Small intestine (tissue), 7 donors: Measurements from ENCODE around the gene NAA30. TPM values are rescaled to one million over a fixed set of nuclear protein-coding genes. Genes with fewer than 3 reads are reported as not detected.

Experiments used
- DNase-seq, 2 donors: peaks; one replicate each; pipeline versions ENCODE4 v3.0.0 to v3.0.0-alpha.2; 2013
- FAIRE-seq: peaks from 2 replicates; lab custom pipeline; 2012; peaks lifted over from hg19 to GRCh38; lab: Jason Lieb, UNC
- H3K27ac ChIP-seq, 3 donors: one replicate each; pipeline ENCODE4 v1.5.1; 2013; ENCODE audit warnings: low read length in 2 of 3, mild to moderate bottlenecking in 2 of 3, control low read depth in 1 of 3, inconsistent platforms in 1 of 3, low read depth in 1 of 3, moderate library complexity in 1 of 3
- H3K27me3 ChIP-seq, 3 donors: one replicate each; pipeline ENCODE4 v1.6.1; 2013; ENCODE audit warnings: low read length in 3 of 3, inconsistent platforms in 1 of 3; ENCODE audit not compliant: control insufficient read depth in 3 of 3, insufficient read depth in 3 of 3
- H3K36me3 ChIP-seq, 3 donors: one replicate each; pipeline ENCODE4 v1.6.1; 2013; ENCODE audit warnings: low read length in 3 of 3, inconsistent platforms in 1 of 3, low read depth in 1 of 3, mild to moderate bottlenecking in 1 of 3, moderate library complexity in 1 of 3; ENCODE audit not compliant: control insufficient read depth in 3 of 3, insufficient read depth in 2 of 3
- H3K4me1 ChIP-seq, 3 donors: one replicate each; pipeline ENCODE4 v1.6.1; 2013; ENCODE audit warnings: low read length in 2 of 3, inconsistent platforms in 1 of 3, low read depth in 1 of 3, mild to moderate bottlenecking in 1 of 3, moderate library complexity in 1 of 3; ENCODE audit not compliant: control insufficient read depth in 3 of 3, insufficient read depth in 2 of 3
- H3K4me3 ChIP-seq, 3 donors: one replicate each; pipeline ENCODE4 v1.5.1; 2013; ENCODE audit warnings: low read length in 3 of 3, control low read depth in 1 of 3, inconsistent platforms in 1 of 3, low read depth in 1 of 3, mild to moderate bottlenecking in 1 of 3, moderate library complexity in 1 of 3
- H3K9me3 ChIP-seq, 2 donors: one replicate each; pipeline ENCODE4 v1.6.1; 2013; ENCODE audit warnings: low read depth in 1 of 2, low read length in 1 of 2; ENCODE audit not compliant: control insufficient read depth in 2 of 2, insufficient read depth in 1 of 2
- WGBS, 3 donors: extraction: QIAGEN DNeasy Blood & Tissue Kit; methylation state at CpG; one replicate each; pipeline ENCODE4 v1.1.7; 2013; 5-methylcytosine and 5-hydroxymethylcytosine counted together
- polyA plus RNA-seq, 4 donors: library from polyadenylated mRNA; stranded (reverse) in 3 of 4; unstranded in 1 of 4; fragments of 200-250 nt in 3 of 4; fragments of 120-200 nt in 1 of 4; gene quantifications; one replicate each; pipeline versions ENCODE4 v1.2.1 to v1.2.3, GENCODE V29; 2013
- donor health status: healthy with polysubstance abuse.
- donor health status: control.
- donor health status: control.
- donor health status: Bipolar disorder and iron deficiency.
- donor health status: healthy.

NAA30 gene
- polyA plus RNA-seq, 4 donors, result 3.8 to 25.4 (median 6.0) TPM

DNA sequence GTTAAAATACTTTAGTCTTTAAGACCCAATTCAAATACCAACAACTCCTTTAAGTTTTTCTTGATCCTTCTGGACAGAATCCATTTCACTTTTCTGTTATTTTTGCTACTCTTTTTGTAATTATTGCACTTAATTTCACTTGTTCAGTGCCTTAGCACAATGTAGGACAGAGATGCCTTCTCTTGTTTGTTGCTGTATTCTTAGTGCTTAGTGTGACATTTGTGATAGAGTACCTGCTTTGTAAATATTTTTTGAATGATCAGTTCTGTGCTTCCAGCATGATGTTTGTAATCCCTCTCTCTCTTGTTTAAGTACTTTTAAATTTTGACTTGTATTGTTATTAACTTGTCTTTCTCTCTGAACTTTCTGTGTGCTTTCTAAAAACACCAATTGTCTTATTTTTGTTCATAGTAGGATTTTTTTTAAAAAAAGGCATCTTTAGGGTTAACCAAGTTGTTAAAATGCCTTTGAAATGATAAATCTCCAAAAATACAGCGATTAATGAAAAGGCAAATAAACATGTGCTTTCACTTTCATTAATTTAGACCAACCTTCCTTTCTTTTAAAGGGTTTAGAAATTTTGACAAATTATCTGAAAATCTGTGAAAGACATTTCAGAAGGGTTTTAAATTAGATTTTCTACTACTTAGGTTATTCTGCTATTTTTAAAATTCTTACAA is 11.9 kb downstream of the NAA30 start:
- no peaks in the 10 kb centered on the region for H3K9me3 ChIP-seq
- WGBS, 3 donors, result 32 to 37% (median 35%) methylated on average over 1 of the region's 1 CpG
- FAIRE-seq (no peak), DNase-seq (no peak)
- H3K27ac ChIP-seq, result no peak overlapping the region
- no peaks in the 10 kb centered on the region for H3K4me1 ChIP-seq
- H3K4me3 ChIP-seq, result no peak overlapping the region
- no peaks in the 10 kb centered on the region for H3K27me3 ChIP-seq
- H3K36me3 ChIP-seq, result peaks cover 2 to 30% (median 3%) of the 10 kb centered on the region in 3 donors

DNA sequence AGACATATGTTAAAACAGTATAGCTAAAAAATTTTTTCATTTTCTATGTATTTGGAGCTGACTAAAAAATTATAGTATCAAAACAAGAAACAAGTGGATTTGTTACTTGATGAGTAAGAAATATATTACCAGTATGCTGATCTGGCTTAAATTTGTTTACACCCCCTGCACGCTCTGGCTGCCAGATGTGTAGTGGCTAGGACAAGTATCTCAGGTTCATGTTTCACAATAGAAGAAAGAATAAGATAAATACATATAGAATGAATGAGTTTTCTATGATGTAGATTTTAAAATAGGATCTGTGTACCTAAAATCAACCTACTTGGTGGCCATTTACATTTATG is 13.1 kb downstream of the NAA30 start:
- Histone ChIP-seq H3K4me1 (no peaks in the 10 kb centered on the region), H3K27me3 (no peaks in the 10 kb centered on the region), H3K27ac (no peak overlapping the region), H3K4me3 (no peak overlapping the region), H3K36me3 (peaks cover 2 to 22% (median 3%) of the 10 kb centered on the region in 3 donors), H3K9me3 (no peaks in the 10 kb centered on the region)
- 83 to 100% (median 96%) methylated on average over 1 of the region's 1 CpG for WGBS, 3 donors
- FAIRE-seq, result no peak
- no peak for DNase-seq

DNA sequence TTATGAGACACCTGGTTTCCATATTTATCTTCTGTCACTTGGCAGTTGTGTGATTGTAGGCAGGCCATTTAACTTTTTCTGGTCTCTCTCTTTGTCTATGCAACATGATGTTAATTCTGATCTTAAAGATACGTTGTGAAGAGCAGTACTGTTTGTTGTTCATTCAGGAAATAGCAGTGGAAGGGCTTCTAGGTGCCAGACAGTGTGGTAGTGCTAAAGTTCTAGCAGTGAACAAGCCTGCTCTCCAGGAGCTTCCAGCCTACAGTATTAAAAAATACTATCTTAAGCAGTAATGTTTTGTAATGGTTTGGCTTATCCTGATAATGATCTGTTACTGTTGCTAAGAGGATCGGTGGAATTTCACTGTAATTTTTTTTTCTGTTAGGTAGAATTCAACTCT is 15.2 kb downstream of the NAA30 start:
- Histone ChIP-seq H3K27me3 (no peaks in the 10 kb centered on the region), H3K36me3 (peaks cover 2 to 17% (median 3%) of the 10 kb centered on the region in 3 donors), H3K27ac (no peak overlapping the region), H3K9me3 (no peaks in the 10 kb centered on the region), H3K4me3 (no peak overlapping the region), H3K4me1 (no peaks in the 10 kb centered on the region)
- no peak for DNase-seq
- 85 to 91% (median 88%) methylated on average over 2 of the region's 2 CpGs for WGBS, 3 donors
- FAIRE-seq, result no peak

DNA sequence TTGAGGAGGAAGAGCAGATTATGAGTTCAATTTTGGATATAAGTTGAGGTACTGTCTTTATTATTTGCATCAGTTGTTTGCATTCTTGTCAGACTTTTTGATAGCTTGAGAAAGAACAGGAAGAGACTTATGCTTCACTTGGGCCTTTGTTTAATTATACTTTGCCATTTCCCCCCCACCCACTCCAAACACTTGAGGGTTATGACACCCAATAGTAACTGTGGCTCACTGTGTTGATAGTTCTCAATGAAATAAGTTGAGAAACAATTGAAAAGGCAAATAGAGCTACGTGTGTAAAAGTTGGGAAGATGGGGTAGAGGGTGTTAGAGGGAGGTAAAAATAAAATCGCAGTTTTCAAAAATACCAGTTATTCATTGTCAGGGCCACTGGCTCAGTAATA is 17.7 kb downstream of the NAA30 start:
- WGBS, 3 donors, result 91 to 95% (median 93%) methylated on average over 2 of the region's 2 CpGs
- no peak for FAIRE-seq

DNA sequence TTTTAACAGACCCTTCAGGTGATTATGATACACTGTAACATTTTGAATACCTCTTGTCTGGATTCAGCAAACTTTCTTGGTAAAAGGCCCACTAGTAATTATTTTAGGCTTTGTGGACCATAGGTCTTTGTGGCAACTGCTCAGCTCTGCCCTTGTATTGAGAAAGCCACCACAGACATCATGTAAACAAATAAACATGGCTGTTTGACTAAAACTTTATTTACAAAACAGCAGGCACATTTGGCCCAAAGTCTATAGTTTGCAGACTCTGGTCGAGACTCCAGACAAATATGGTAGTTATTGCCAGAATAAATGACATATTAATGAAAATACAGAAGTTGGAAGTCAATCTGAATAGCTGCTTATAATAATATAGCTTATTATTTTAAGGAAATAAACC is 18.2 kb downstream of the NAA30 start:
- Histone ChIP-seq H3K27me3 (no peaks in the 10 kb centered on the region), H3K4me3 (no peak overlapping the region), H3K36me3 (peaks cover 2 to 11% (median 3%) of the 10 kb centered on the region in 3 donors), H3K27ac (no peak overlapping the region), H3K9me3 (no peaks in the 10 kb centered on the region), H3K4me1 (no peaks in the 10 kb centered on the region)
- FAIRE-seq (no peak), DNase-seq (no peak)
- 75 to 93% (median 88%) methylated on average over 1 of the region's 1 CpG for WGBS, 3 donors

More for the DNA sequence above, 17.7 kb downstream of the NAA30 start:
- Histone ChIP-seq H3K36me3 (peaks cover 2 to 11% (median 3%) of the 10 kb centered on the region in 3 donors), H3K27me3 (no peaks in the 10 kb centered on the region), H3K9me3 (no peaks in the 10 kb centered on the region), H3K27ac (no peak overlapping the region), H3K4me1 (no peaks in the 10 kb centered on the region), H3K4me3 (no peak overlapping the region)
- DNase-seq, result no peak

DNA sequence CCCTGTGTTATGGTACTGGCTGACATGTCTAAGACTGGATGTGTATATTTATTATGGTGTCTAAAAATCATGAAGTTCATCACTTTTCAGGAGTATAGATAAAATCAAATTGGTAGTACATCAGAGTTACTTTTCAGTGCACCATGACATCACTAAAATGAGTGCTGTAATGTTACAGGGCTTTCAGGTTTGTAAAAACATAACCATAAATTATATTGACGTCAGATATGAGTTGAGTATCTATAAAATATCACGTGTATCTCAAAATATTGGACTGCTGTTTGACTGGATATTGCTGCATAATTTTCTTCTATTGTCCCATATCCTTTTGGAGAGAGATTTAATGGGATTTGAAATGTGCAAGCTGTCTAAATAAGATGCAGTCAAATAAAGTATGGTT is 22.0 kb downstream of the NAA30 start:
- no peaks in the 10 kb centered on the region for H3K27me3 ChIP-seq
- no peaks in the 10 kb centered on the region for H3K9me3 ChIP-seq
- H3K4me3 ChIP-seq, result no peak overlapping the region
- no peaks in the 10 kb centered on the region for H3K36me3 ChIP-seq
- no peaks in the 10 kb centered on the region for H3K4me1 ChIP-seq
- FAIRE-seq (no peak), DNase-seq (no peak)
- 14 to 46% (median 32%) methylated on average over 2 of the region's 2 CpGs for WGBS, 3 donors
- no peak overlapping the region for H3K27ac ChIP-seq

DNA sequence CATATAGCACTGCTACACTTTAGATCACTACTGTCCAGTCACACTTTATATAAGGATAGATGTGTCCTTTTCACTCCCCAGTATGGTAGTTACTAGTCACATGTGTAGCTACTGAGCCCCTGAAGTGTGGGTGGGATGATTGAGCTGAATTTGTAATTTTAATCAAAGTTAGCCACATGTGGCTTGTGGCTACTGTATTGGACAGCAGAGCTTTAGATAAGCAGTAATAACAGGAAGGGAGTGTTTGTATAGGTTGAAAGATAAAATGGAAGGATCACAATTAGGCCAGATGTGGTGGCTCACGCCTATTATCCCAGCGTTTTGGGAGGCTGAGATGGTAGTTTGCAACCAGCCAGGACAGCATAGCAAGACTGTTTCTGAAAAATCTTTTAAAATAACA is 23.5 kb downstream of the NAA30 start:
- no peaks in the 10 kb centered on the region for H3K9me3 ChIP-seq
- H3K27me3 ChIP-seq, result no peaks in the 10 kb centered on the region
- H3K4me3 ChIP-seq, result no peak overlapping the region
- no peak for DNase-seq
- WGBS, 3 donors, result 79 to 87% (median 84%) methylated on average over 2 of the region's 2 CpGs
- no peak overlapping the region for H3K27ac ChIP-seq
- H3K4me1 ChIP-seq, result no peaks in the 10 kb centered on the region
- no peaks in the 10 kb centered on the region for H3K36me3 ChIP-seq
- FAIRE-seq, result no peak

DNA sequence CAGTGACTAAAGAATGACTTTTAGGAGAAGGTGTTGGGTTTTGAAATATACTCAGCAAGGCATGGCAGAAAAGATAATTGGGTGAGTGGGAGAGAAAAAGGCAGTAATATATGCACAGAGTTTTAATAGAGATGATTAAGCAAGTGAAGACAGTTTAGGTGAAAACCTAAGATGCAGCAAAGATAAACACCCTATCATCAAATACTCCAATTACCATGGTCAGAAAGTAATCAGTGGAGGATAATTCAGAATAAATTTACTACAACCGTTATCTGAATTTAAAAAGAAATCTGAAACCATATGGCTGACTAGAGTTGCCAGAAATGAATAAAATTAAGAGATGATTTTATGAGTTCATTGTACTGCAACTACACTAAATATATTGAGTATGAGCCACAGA is 26.8 kb downstream of the NAA30 start:
- FAIRE-seq, result no peak

DNA sequence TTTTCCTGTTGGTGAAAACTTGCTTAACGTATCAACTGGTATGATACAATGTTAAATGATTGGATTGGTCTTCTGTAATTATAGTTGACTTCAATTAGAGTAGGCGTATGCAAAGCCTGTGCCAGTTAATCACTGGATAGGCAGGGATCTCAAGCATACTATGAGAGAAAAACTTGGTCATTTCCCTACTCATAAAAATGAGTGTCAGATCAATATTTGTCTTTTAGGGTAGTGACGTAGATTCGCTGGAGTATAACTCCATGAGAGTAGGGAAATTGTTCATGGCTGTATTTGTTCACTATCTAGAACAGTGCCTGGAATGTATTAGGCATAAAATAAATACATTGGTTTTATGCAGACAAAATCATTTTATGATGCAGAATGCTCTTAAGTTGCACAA is 28.6 kb downstream of the NAA30 start:
- FAIRE-seq, result no peak
- Histone ChIP-seq H3K27me3 (no peaks in the 10 kb centered on the region), H3K27ac (no peak overlapping the region), H3K4me1 (no peaks in the 10 kb centered on the region), H3K9me3 (no peaks in the 10 kb centered on the region), H3K4me3 (no peak overlapping the region), H3K36me3 (no peaks in the 10 kb centered on the region)
- 86 to 93% (median 91%) methylated on average over 4 of the region's 4 CpGs for WGBS, 3 donors
- no peak for DNase-seq

More for the DNA sequence above, 26.8 kb downstream of the NAA30 start:
- H3K9me3 ChIP-seq, result no peaks in the 10 kb centered on the region
- 70 to 74% (median 70%) methylated on average over 1 of the region's 1 CpG for WGBS, 3 donors
- no peaks in the 10 kb centered on the region for H3K4me1 ChIP-seq
- no peak for DNase-seq
- H3K27ac ChIP-seq, result no peak overlapping the region
- no peak overlapping the region for H3K4me3 ChIP-seq
- no peaks in the 10 kb centered on the region for H3K27me3 ChIP-seq
- no peaks in the 10 kb centered on the region for H3K36me3 ChIP-seq
